A549 (cell line): ENCODE measurements around the gene RELT.

Experiments
- BHLHE40 ChIP-seq: IDR thresholded peaks from 2 replicates; pipeline ENCODE4 v1.6.1; 2012; ENCODE audit warnings: low read depth, low read length, inconsistent platforms
- MYC ChIP-seq: IDR thresholded peaks from 2 replicates; pipeline ENCODE4 v1.6.1; 2012; ENCODE audit warnings: mild to moderate bottlenecking, inconsistent platforms, low read length, improper control_type of control experiment, borderline replicate concordance
- POLR2A ChIP-seq: IDR thresholded peaks from 2 replicates; pipeline ENCODE4 v1.6.1; 2012; ENCODE audit warnings: mild to moderate bottlenecking, low read length

- TF ChIP-seq POLR2A, result no peak
- no peak for TF ChIP-seq BHLHE40
- TF ChIP-seq MYC, result no peak
These were observed 10.0 kb upstream of the RELT start for GRCh38 chr11:73366265-73366610.
